H9 (cell line): ENCODE data around the gene WASF3. TPM values are rescaled to one million over a fixed set of nuclear protein-coding genes. Genes with fewer than 3 reads are reported as not detected.

Experiments used
- DNase-seq: peaks from one replicate; pipeline ENCODE4 v3.0.0-alpha.2; 2017
- H2AFZ ChIP-seq: one replicate; pipeline ENCODE4 v1.6.1; 2013; ENCODE audit warnings: mild to moderate bottlenecking, low read length, control low read depth, moderate library complexity
- H2AK5ac ChIP-seq: 2 replicates; pipeline ENCODE4 v1.6.1; 2013; ENCODE audit warnings: low read length, control low read depth, mixed read lengths; ENCODE audit not compliant: insufficient read length
- H2BK120ac ChIP-seq: one replicate; pipeline ENCODE4 v1.6.1; 2013; ENCODE audit warnings: low read depth, mild to moderate bottlenecking, low read length, control low read depth, inconsistent platforms; ENCODE audit not compliant: poor library complexity, severe bottlenecking
- H2BK12ac ChIP-seq: 2 replicates; pipeline ENCODE4 v1.6.1; 2013; ENCODE audit warnings: low read length, control low read depth, mixed read lengths, low read depth; ENCODE audit not compliant: insufficient read length
- H2BK15ac ChIP-seq: 2 replicates; pipeline ENCODE4 v1.6.1; 2013; ENCODE audit warnings: low read depth, low read length, control low read depth
- H2BK20ac ChIP-seq: one replicate; pipeline ENCODE4 v1.6.1; 2013; ENCODE audit warnings: low read depth, mild to moderate bottlenecking, low read length, control low read depth, inconsistent platforms; ENCODE audit not compliant: poor library complexity, severe bottlenecking
- H2BK5ac ChIP-seq: 2 replicates; pipeline ENCODE4 v1.6.1; 2013; ENCODE audit warnings: low read length, control low read depth, mixed read lengths; ENCODE audit not compliant: insufficient read length
- H3K14ac ChIP-seq: 2 replicates; pipeline ENCODE4 v1.6.1; 2013; ENCODE audit warnings: low read length, control low read depth; ENCODE audit not compliant: insufficient read depth
- H3K18ac ChIP-seq: 2 replicates; pipeline ENCODE4 v1.6.1; 2013; ENCODE audit warnings: low read depth, mild to moderate bottlenecking, mixed read lengths, low read length, control low read depth; ENCODE audit not compliant: insufficient read length
- H3K23ac ChIP-seq: 2 replicates; pipeline ENCODE4 v1.6.1; 2013; ENCODE audit warnings: low read length, control low read depth, mixed read lengths, low read depth; ENCODE audit not compliant: insufficient read length
- H3K23me2 ChIP-seq: 2 replicates; pipeline ENCODE4 v1.6.1; 2013; ENCODE audit warnings: low read depth, mild to moderate bottlenecking, mixed read lengths, low read length, control low read depth; ENCODE audit not compliant: insufficient read length, poor library complexity, severe bottlenecking
- H3K27ac ChIP-seq: 2 replicates; pipeline ENCODE4 v1.5.1; 2013; ENCODE audit warnings: low read length, control low read depth, mixed read lengths, low read depth; ENCODE audit not compliant: insufficient read length
- H3K27me3 ChIP-seq: 2 replicates; pipeline ENCODE4 v1.6.1; 2013; ENCODE audit warnings: low read length, control low read depth, inconsistent platforms; ENCODE audit not compliant: insufficient read depth
- H3K4ac ChIP-seq: 2 replicates; pipeline ENCODE4 v1.6.1; 2013; ENCODE audit warnings: low read depth, mild to moderate bottlenecking, control low read depth, inconsistent platforms, low read length, moderate library complexity
- H3K4me1 ChIP-seq: 2 replicates; pipeline ENCODE4 v1.6.1; 2013; ENCODE audit warnings: low read length, control low read depth, inconsistent platforms; ENCODE audit not compliant: insufficient read depth
- H3K4me2 ChIP-seq: 2 replicates; pipeline ENCODE4 v1.6.1; 2013; ENCODE audit warnings: low read length, control low read depth, mixed read lengths; ENCODE audit not compliant: insufficient read length, insufficient read depth
- H3K56ac ChIP-seq: 2 replicates; pipeline ENCODE4 v1.6.1; 2013; ENCODE audit warnings: low read depth, mild to moderate bottlenecking, mixed read lengths, low read length, control low read depth; ENCODE audit not compliant: insufficient read length
- H3K79me1 ChIP-seq: 2 replicates; pipeline ENCODE4 v1.6.1; 2013; ENCODE audit warnings: low read depth, mild to moderate bottlenecking, moderate library complexity, low read length, control low read depth, inconsistent platforms; ENCODE audit not compliant: insufficient read depth, poor library complexity, severe bottlenecking
- H3K79me2 ChIP-seq: 2 replicates; pipeline ENCODE4 v1.6.1; 2013; ENCODE audit warnings: low read length, control low read depth, inconsistent platforms; ENCODE audit not compliant: insufficient read depth
- H3K9ac ChIP-seq: 2 replicates; pipeline ENCODE4 v1.6.1; 2013; ENCODE audit warnings: low read length, control low read depth, mixed read lengths; ENCODE audit not compliant: insufficient read length; ENCODE audit errors: extremely low read depth
- H3K9me3 ChIP-seq: one replicate; pipeline ENCODE4 v1.6.1; 2013; ENCODE audit warnings: low read depth, low read length, inconsistent platforms; ENCODE audit not compliant: control insufficient read depth
- H3T11ph ChIP-seq: one replicate; pipeline ENCODE4 v1.6.1; 2013; ENCODE audit warnings: mild to moderate bottlenecking, low read length, control low read depth, inconsistent platforms
- H4K20me1 ChIP-seq: one replicate; pipeline ENCODE4 v1.6.1; 2013; ENCODE audit not compliant: control insufficient read depth, insufficient read length, insufficient read depth
- H4K5ac ChIP-seq: 2 replicates; pipeline ENCODE4 v1.6.1; 2013; ENCODE audit warnings: low read depth, mild to moderate bottlenecking, mixed read lengths, low read length, control low read depth; ENCODE audit not compliant: insufficient read length
- H4K8ac ChIP-seq: replicated peaks from 2 replicates; pipeline ENCODE4 v1.6.1; 2013; ENCODE audit warnings: low read length, control low read depth, mixed read lengths, low read depth; ENCODE audit not compliant: insufficient read length
- H4K91ac ChIP-seq: 2 replicates; pipeline ENCODE4 v1.6.1; 2013; ENCODE audit warnings: low read depth, mild to moderate bottlenecking, moderate library complexity, mixed read lengths, low read length, control low read depth; ENCODE audit not compliant: insufficient read length
- H3K27ac Mint-ChIP-seq, 3 experiments: 2 replicates in 2 of 3; 3 replicates in 1 of 3; pipeline ENCODE4 v1.8.0; 2020 to 2021; ENCODE audit warnings: mixed read lengths in 3 of 3, mild to moderate bottlenecking in 1 of 3, moderate library complexity in 1 of 3
- H3K27me3 Mint-ChIP-seq: 2 replicates; pipeline ENCODE4 v1.8.0; 2021; ENCODE audit warnings: low read depth, mild to moderate bottlenecking, moderate library complexity, mixed read lengths
- H3K36me3 Mint-ChIP-seq, 3 experiments: 2 replicates in 2 of 3; 3 replicates in 1 of 3; pipeline ENCODE4 v1.8.0; 2020 to 2021; ENCODE audit warnings: low read depth in 3 of 3, mixed read lengths in 3 of 3; ENCODE audit not compliant: insufficient read depth in 1 of 3
- H3K4me1 Mint-ChIP-seq, 2 experiments: 2 replicates each; pipeline ENCODE4 v1.8.0; 2020; ENCODE audit warnings: mixed read lengths in 2 of 2
- H3K4me3 Mint-ChIP-seq, 2 experiments: 2 replicates in 1 of 2; 3 replicates in 1 of 2; pipeline ENCODE4 v1.8.0; 2020 to 2021; ENCODE audit warnings: mild to moderate bottlenecking in 2 of 2, mixed read lengths in 2 of 2, moderate library complexity in 1 of 2
- H3K9me3 Mint-ChIP-seq, 2 experiments: 2 replicates in 1 of 2; 3 replicates in 1 of 2; pipeline ENCODE4 v1.8.0; 2020; ENCODE audit warnings: mild to moderate bottlenecking in 2 of 2, mixed read lengths in 2 of 2, moderate library complexity in 1 of 2
- WGBS: extraction: QIAGEN DNeasy Blood & Tissue Kit; methylation state at CpG from one replicate; pipeline ENCODE4 v1.1.7; 2013; ENCODE audit warnings: missing lambda C conversion rate, low lambda C conversion rate, mixed read lengths; ENCODE audit not compliant: insufficient read length; ENCODE audit errors: extremely low coverage; 5-methylcytosine and 5-hydroxymethylcytosine counted together
- total RNA-seq: library from RNA; stranded (reverse); gene quantifications from 2 replicates; pipeline ENCODE4 v1.2.1, GENCODE V29; 2021
- TF ChIP-seq, protein P1 (sequence below): fragments of 200-600 bp; sonication (generic); conservative IDR thresholded peaks from 3 replicates; pipeline ENCODE4 v1.8.0; 2021; ENCODE audit warnings: antibody characterized with exemption, mild to moderate bottlenecking

WASF3 gene
- total RNA-seq, 1 experiment from 2014 or later: 22.2 TPM

DNA sequence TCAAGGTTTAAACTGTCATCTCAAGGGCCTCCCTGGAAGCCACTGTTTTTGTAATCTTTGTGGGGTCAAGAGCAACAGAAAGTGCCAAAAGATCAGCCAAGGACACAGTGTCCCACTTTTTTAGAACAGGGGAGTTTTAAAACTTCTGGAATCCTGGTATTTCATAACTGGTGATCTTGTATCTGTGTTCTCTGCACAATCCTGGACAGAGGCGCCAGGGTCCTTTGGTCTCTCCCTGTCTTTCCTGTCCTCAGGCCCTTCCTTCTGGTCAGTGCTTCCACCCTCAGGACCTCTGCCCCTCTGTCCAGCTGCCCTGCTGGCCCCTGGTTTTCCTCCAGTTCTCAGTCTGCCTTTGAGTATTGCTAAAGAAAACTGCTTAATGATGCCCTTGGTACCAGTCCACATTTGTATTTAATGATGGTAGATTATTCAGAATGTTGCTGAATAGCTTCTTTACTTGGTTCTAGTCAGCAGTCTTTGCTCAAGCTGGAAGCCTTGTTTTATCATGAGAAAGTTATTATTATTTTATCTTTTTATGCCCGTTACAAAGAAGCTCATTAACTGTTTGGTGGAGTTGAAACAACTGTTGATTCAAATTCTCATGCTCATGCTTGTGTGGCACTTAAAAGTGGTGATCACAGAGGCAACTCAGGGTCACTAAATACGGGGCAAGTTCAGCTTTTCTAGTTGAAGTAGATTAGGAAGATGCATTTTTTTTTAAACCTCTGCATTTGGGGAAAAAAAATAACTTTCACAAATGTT lies 47.5 kb downstream of the WASF3 start:
- H3K14ac ChIP-seq: no peak overlapping the region
- Mint-ChIP-seq H3K4me1 (peaks cover 19 to 23% of the 10 kb centered on the region in 2 experiments), H3K4me3 (no peak overlapping the region), H3K36me3 (no peaks in the 10 kb centered on the region), H3K27ac (peak overlapping the region in 1 of 3 experiments; percentile 7; a peak in 1 of 7 replicates), H3K27me3 (no peaks in the 10 kb centered on the region), H3K9me3 (no peaks in the 10 kb centered on the region)
- H4K20me1 ChIP-seq: no peaks in the 10 kb centered on the region
- H3K9me3 ChIP-seq: no peaks in the 10 kb centered on the region
- no peak overlapping the region for H4K8ac ChIP-seq
- no peak overlapping the region for H3K18ac ChIP-seq
- no peaks in the 10 kb centered on the region for H3K27me3 ChIP-seq
- no peak overlapping the region for H4K91ac ChIP-seq
- no peak overlapping the region for H4K5ac ChIP-seq
- peaks cover 3% of the 10 kb centered on the region; the same call in 1 of the 2 replicates for H3K4me1 ChIP-seq
- no peak overlapping the region for H3K56ac ChIP-seq
- no peak overlapping the region for H2AK5ac ChIP-seq
- no peak overlapping the region for H3K4ac ChIP-seq
- no peak overlapping the region for H3K9ac ChIP-seq
- TF ChIP-seq, protein P1, sequence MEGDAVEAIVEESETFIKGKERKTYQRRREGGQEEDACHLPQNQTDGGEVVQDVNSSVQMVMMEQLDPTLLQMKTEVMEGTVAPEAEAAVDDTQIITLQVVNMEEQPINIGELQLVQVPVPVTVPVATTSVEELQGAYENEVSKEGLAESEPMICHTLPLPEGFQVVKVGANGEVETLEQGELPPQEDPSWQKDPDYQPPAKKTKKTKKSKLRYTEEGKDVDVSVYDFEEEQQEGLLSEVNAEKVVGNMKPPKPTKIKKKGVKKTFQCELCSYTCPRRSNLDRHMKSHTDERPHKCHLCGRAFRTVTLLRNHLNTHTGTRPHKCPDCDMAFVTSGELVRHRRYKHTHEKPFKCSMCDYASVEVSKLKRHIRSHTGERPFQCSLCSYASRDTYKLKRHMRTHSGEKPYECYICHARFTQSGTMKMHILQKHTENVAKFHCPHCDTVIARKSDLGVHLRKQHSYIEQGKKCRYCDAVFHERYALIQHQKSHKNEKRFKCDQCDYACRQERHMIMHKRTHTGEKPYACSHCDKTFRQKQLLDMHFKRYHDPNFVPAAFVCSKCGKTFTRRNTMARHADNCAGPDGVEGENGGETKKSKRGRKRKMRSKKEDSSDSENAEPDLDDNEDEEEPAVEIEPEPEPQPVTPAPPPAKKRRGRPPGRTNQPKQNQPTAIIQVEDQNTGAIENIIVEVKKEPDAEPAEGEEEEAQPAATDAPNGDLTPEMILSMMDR: no peak
- no peak overlapping the region for H3K23ac ChIP-seq
- no peak for DNase-seq
- no CpG with 5 or more reads among the region's 3 CpGs for WGBS
- no peak overlapping the region for H2BK120ac ChIP-seq
- no peak overlapping the region for H3K4me2 ChIP-seq
- H3K23me2 ChIP-seq: no peaks in the 10 kb centered on the region
- no peak overlapping the region for H2BK15ac ChIP-seq
- H2BK5ac ChIP-seq: no peak overlapping the region
- peaks cover 2% of the 10 kb centered on the region; the same call in 1 of the 2 replicates for H3K79me2 ChIP-seq
- H2AFZ ChIP-seq: no peak overlapping the region
- no peak overlapping the region for H3K27ac ChIP-seq
- peaks cover 3% of the 10 kb centered on the region for H3K79me1 ChIP-seq
- no peak overlapping the region for H2BK12ac ChIP-seq
- no peak overlapping the region for H3T11ph ChIP-seq
- no peak overlapping the region for H2BK20ac ChIP-seq
